Stimulated activated CD4-positive, alpha-beta T cell treated with anti-CD3 and anti-CD28 coated beads, Interleukin-12 subunit alpha, Interleukin-12 subunit beta, amount 100 ng/mL, for 48 hours (primary cell): ENCODE data around the gene USP26.
"Not testable (repeated sequence)": the region's sequence is repeated elsewhere in the genome, so short reads cannot be mapped to it uniquely, and the experiment has no call there.

ENCODE experiments used
- DNase-seq, 3 donors: peaks; one replicate each; pipeline ENCODE4 v3.0.0-alpha.2; 2020; ENCODE audit warnings: low read depth in 2 of 3, low spot score in 1 of 3

USP26 gene

GRCh38 chrX:133097031-133097430, at the start of gene USP26:
Gene USP26 (minus strand): TSS chrX:133097109. CDS start chrX:133028220, 68,889 bp downstream.
- no peak for DNase-seq

GRCh38 chrX:133134282-133134681, 37.4 kb upstream of the USP26 start:
- no peak for DNase-seq

GRCh38 chrX:133120406-133120805, 23.5 kb upstream of the USP26 start:
- DNase-seq = no peak

GRCh38 chrX:133094098-133094731, 2.7 kb downstream of the USP26 start:
- DNase-seq = no peak

- no peak for DNase-seq
Observed at GRCh38 chrX:133090236-133090809, 6.6 kb downstream of the USP26 start.

GRCh38 chrX:133089411-133089810, 7.5 kb downstream of the USP26 start:
- no peak for DNase-seq

- DNase-seq = no peak
Observed at GRCh38 chrX:133085785-133086184, 11.1 kb downstream of the USP26 start.

GRCh38 chrX:133085056-133085455, 11.9 kb downstream of the USP26 start:
- DNase-seq = not testable (repeated sequence)

- DNase-seq = no peak
Observed at GRCh38 chrX:133083899-133084298, 13.0 kb downstream of the USP26 start.

GRCh38 chrX:133081990-133082389, 14.9 kb downstream of the USP26 start:
- no peak for DNase-seq

- DNase-seq = not testable (repeated sequence)
Observed at GRCh38 chrX:133077856-133078255, 19.1 kb downstream of the USP26 start.

GRCh38 chrX:133072566-133072965, 24.3 kb downstream of the USP26 start:
- DNase-seq = no peak

GRCh38 chrX:133068461-133068860, 28.4 kb downstream of the USP26 start:
- DNase-seq = no peak

- no peak for DNase-seq
Observed at GRCh38 chrX:133056341-133056740, 40.6 kb downstream of the USP26 start.

GRCh38 chrX:133054761-133055405, 42.0 kb downstream of the USP26 start:
- DNase-seq = no peak

- no peak for DNase-seq
Observed at GRCh38 chrX:133053861-133054598, 42.9 kb downstream of the USP26 start.

- no peak for DNase-seq
Observed at GRCh38 chrX:133048751-133049150, 48.2 kb downstream of the USP26 start.

- DNase-seq = no peak
Observed at GRCh38 chrX:133046601-133047000, 50.3 kb downstream of the USP26 start.

- DNase-seq = no peak
Observed at GRCh38 chrX:133045986-133046385, 50.9 kb downstream of the USP26 start.

GRCh38 chrX:133044145-133044786, 52.6 kb downstream of the USP26 start:
- DNase-seq = not testable (repeated sequence)

- no peak for DNase-seq
Observed at GRCh38 chrX:133042260-133042659, 54.6 kb downstream of the USP26 start.
